HG03460 (cell line): Measurements from ENCODE around the gene RAB11FIP4.

Source experiments
- ATAC-seq: cut with Tn5 transposase; IDR thresholded peaks from one replicate; pipeline ENCODE4 v1.9.1; 2021; ENCODE audit not compliant: unreplicated experiment

The RAB11FIP4 gene

GRCh38 chr17:31537565-31538011, 146.1 kb downstream of the RAB11FIP4 start:
- no peak for ATAC-seq

- no peak for ATAC-seq
Observed at GRCh38 chr17:31538080-31538762, 146.7 kb downstream of the RAB11FIP4 start.

- ATAC-seq = no peak
Observed at GRCh38 chr17:31540602-31541307, 149.3 kb downstream of the RAB11FIP4 start.

GRCh38 chr17:31541559-31541958, 150.1 kb downstream of the RAB11FIP4 start:
- ATAC-seq = no peak

- ATAC-seq = no peak
Observed at GRCh38 chr17:31544186-31544585, 152.7 kb downstream of the RAB11FIP4 start.

GRCh38 chr17:31546650-31547049, 155.2 kb downstream of the RAB11FIP4 start:
- ATAC-seq = no peak

GRCh38 chr17:31548709-31549108, 157.2 kb downstream of the RAB11FIP4 start:
- no peak for ATAC-seq

GRCh38 chr17:31549121-31549524, 157.6 kb downstream of the RAB11FIP4 start:
- ATAC-seq = no peak

- peak; percentile 70 for ATAC-seq
Observed at GRCh38 chr17:31549525-31550388, 158.3 kb downstream of the RAB11FIP4 start.

- no peak for ATAC-seq
Observed at GRCh38 chr17:31550389-31551056, 159.0 kb downstream of the RAB11FIP4 start.

- no peak for ATAC-seq
Observed at GRCh38 chr17:31552568-31552967, 161.1 kb downstream of the RAB11FIP4 start.

- no peak for ATAC-seq
Observed at GRCh38 chr17:31553506-31553905, 162.0 kb downstream of the RAB11FIP4 start.

GRCh38 chr17:31554930-31555329, 163.5 kb downstream of the RAB11FIP4 start:
- ATAC-seq = no peak

- ATAC-seq = no peak
Observed at GRCh38 chr17:31556969-31557645, 165.6 kb downstream of the RAB11FIP4 start.

GRCh38 chr17:31558748-31559583, 167.5 kb downstream of the RAB11FIP4 start:
- ATAC-seq = no peak

- ATAC-seq = no peak
Observed at GRCh38 chr17:31559584-31560501, 168.4 kb downstream of the RAB11FIP4 start.

GRCh38 chr17:31560616-31561235, 169.3 kb downstream of the RAB11FIP4 start:
- no peak for ATAC-seq
